Hypothalamus (tissue), 51 donors: Measurements from ENCODE around the gene HK1.
"Not testable (repeated sequence)": the region's sequence is repeated elsewhere in the genome, so short reads cannot be mapped to it uniquely, and the experiment has no call there.

ENCODE experiments used
- DNase-seq, 51 donors: peaks; one replicate each; lab custom pipeline; 2025; lab: John Stamatoyannopoulos, UW

The HK1 gene

DNA sequence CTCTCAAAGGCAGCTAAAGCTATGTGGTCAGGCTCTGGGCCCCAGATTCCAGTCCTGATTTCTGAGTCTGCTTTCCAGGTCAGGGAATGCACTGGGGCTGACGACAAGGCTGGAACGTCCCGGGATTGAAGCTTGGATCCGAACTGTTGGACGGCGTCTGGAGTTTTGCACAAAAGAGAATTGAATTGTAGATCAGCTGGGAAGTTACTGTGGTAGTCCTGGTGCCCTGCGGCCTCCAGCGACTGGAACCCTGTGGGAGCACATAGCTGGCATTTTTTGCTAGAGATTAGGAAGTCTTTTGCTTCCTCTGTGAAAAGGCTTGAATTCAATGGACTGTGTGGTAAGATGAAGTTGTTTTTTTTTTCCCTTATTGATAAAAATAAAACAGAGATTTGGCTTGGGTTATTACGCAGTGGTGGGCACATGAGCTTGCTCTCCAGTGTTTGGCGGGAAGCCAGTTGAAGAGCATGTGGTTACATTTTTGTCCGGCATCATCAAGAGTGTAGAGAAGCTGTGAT lies at the start of gene HK1:
TSS of gene HK1 (plus strand) at position 51 of the 518 bp plus-strand sequence.
- peak in 9 of 51 donors; percentile 2 to 48 (median 6) for DNase-seq

- DNase-seq: no peak
Measured at GRCh38 chr10:69229616-69229916, 48.7 kb upstream of the HK1 start.

GRCh38 chr10:69230128-69230527 lies 48.2 kb upstream of the HK1 start:
- DNase-seq: no peak

GRCh38 chr10:69232252-69232651 lies 46.0 kb upstream of the HK1 start:
- no peak for DNase-seq

DNA sequence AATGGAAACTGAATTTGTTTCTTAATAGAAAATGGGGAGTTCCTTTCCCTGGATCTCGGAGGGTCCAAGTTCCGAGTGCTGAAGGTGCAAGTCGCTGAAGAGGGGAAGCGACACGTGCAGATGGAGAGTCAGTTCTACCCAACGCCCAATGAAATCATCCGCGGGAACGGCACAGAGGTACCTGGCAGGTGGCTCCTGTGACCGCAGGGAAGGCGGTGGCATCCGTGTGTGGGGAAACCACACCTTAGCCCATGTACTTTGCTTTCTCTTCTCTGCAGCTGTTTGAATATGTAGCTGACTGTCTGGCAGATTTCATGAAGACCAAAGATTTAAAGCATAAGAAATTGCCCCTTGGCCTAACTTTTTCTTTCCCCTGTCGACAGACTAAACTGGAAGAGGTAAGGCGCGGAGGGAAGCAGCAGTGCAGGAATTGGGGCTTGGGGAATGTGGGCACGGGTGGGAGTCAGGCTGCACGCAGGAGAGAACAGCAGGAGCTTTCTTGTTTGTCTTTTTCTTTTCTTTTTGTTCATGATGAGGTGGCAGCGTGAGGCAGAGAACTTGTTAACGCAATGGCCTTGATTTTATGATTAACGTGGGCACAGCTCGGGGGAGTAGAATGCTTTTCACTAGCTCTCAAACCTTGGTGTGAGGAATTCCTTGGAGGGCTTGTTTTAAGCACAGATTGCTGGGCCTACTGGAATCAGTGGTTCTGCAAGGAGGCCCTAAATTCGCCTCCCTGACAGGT lies 45.4 kb upstream of the HK1 start:
- peak in 1 of 51 donors; percentile 18 for DNase-seq

- DNase-seq: no peak
Measured at GRCh38 chr10:69234447-69234846, 43.8 kb upstream of the HK1 start.

DNA sequence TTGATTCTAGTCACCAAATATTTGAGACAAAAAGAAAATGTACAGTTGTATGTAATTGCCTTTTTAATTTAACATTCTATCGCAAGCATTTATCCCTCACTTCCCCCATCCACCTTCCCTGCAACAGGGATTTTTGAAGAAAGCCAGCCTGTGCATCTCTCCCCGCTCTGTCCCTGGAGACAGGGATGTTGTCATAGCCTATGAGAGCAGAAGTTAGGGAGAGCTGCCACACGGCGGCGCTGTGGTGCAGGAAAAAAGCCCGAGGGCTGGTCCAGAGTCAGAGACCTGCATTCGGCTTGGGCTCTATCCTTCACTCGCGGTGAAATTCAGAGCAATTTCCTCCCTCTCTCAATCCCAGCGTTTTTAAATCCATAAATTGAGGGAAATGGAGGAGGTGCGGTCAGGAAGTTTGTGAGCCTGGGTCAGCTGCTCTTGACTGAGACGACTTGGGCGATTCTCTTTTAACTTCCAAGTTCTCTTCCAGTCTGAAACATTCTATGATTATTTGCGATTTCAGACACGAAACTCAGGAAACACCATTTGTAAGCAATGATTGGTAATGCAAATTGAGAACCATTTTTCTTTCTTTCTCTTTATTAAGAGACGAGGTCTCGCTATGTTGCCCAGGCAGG lies 40.7 kb upstream of the HK1 start:
- peak in 49 of 51 donors; percentile 8 to 92 (median 72) for DNase-seq

DNA sequence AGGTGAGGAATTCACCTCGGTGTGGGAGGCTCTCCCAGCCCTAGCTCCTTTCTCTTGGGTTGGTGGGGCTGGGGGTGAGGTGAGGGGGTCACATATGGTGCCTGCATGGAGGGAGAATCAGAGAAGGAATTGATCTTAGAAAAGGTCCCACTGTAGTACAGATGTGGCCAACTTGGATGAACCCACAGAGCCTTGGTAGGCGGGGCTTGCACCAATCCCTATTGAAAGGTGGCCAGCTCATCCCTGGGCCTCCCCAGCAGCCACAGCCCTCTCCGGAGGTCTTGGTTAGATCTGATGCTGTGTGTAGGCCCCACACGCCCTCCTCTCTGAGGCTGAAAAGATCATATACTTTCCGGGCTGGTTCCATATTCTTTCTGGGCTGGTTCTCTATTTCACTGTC lies 39.2 kb upstream of the HK1 start:
- no peak for DNase-seq

GRCh38 chr10:69239816-69240434 lies 38.4 kb upstream of the HK1 start:
- DNase-seq: no peak

- no peak for DNase-seq
Measured at GRCh38 chr10:69240455-69240854, 37.8 kb upstream of the HK1 start.

DNA sequence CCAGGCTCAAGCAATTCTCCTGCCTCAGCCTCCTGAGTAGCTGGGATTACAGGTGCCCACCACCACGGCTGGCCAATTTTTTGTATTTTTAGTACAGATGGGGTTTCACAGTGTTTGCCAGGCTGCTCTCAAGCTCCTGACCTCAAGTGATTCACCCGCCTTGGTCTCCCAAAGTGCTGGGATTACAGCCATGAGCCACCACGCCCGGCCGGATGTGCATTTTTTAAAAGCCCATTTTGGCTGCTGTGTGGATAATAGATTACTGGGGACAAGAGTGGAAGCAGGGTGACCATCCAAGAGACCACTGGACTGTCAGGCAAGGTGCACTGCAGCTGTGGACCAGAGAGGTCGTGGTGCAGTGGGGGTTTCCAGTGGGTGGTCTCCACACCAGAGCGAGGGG lies 36.7 kb upstream of the HK1 start:
- no peak for DNase-seq

GRCh38 chr10:69242040-69242851 lies 36.0 kb upstream of the HK1 start:
- no peak for DNase-seq

DNA sequence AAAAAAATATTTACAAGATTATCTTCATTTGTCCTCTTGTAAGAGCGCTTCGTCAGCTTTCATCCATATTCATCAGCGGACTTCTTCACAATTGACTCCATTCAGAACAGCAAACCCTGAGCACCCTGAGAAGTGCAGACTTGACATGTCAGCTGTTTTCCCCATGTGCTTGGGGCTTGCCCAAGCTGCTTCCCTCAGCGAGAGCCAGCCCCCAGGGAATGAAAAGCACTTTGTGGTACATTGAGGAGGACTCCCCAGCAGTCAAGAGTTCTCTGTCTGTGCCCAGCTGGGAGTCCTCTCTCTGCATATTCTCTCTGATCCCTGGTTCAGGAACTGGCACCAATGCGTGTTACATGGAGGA lies 35.5 kb upstream of the HK1 start:
- peak in 49 of 51 donors; percentile 5 to 90 (median 55) for DNase-seq

- no peak for DNase-seq
Measured at GRCh38 chr10:69243817-69244216, 34.5 kb upstream of the HK1 start.

DNA sequence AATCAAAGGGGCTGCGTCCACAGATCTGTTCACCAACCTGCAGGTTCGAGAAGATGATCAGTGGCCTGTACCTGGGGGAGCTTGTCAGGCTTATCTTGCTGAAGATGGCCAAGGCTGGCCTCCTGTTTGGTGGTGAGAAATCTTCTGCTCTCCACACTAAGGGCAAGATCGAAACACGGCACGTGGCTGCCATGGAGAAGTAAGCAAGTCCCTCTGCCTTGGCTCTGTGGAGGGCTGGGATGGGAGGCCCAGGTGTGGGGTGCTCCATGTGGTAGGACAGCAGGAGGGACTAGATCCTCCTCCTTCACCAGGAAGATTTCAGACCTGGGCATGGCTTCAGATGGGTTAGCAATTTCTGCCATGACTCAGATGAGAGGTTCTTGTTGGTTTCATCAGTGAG lies 32.3 kb upstream of the HK1 start:
- DNase-seq: no peak

- DNase-seq: no peak
Measured at GRCh38 chr10:69246581-69247312, 31.5 kb upstream of the HK1 start.

DNA sequence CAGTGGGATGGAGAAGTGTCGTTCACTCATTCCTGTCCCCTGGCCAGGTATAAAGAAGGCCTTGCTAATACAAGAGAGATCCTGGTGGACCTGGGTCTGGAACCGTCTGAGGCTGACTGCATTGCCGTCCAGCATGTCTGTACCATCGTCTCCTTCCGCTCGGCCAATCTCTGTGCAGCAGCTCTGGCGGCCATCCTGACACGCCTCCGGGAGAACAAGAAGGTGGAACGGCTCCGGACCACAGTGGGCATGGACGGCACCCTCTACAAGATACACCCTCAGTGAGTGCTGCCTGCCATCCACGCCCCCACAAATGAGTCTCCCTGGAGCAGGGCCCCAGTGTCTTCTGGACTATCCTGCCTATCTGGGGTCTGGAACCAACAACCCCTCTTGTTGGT lies 31.0 kb upstream of the HK1 start:
- no peak for DNase-seq

DNA sequence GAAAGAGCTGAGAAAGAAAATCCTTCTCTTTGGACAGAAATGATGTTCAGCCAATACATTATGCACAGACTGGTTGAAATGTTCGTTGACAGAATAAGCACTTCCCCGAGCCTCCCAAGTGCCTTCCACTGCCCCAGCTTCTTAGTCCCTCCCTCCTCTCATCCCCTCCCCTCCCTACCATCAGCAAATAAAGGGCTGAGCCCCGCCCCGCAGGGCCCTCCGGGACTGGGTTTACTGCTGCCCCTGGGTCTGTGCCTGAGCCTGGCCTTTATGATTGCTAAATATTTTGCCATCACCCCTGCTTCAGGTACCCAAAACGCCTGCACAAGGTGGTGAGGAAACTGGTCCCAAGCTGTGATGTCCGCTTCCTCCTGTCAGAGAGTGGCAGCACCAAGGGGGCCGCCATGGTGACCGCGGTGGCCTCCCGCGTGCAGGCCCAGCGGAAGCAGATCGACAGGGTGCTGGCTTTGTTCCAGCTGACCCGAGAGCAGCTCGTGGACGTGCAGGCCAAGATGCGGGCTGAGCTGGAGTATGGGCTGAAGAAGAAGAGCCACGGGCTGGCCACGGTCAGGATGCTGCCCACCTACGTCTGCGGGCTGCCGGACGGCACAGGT lies 30.1 kb upstream of the HK1 start:
- DNase-seq: no peak

GRCh38 chr10:69250041-69250440 lies 28.3 kb upstream of the HK1 start:
- DNase-seq: no peak

- not testable (repeated sequence) for DNase-seq
Measured at GRCh38 chr10:69251417-69251816, 26.9 kb upstream of the HK1 start.
